OCI-LY1 (cell line): Measurements from ENCODE around the gene PDE4D.

ENCODE experiments used
- H2AFZ ChIP-seq: fragments of 200-600 bp; sonication (generic), shearing (Covaris generic); 2 replicates; pipeline ENCODE4 v1.6.0; 2014; ENCODE audit warnings: antibody characterized with exemption, mild to moderate bottlenecking, low read length
- H3F3A ChIP-seq: fragments of 200-600 bp; sonication (generic), shearing (Covaris generic); 2 replicates; pipeline ENCODE4 v1.6.0; 2014; ENCODE audit warnings: mild to moderate bottlenecking, antibody characterized with exemption, low read length, moderate library complexity; ENCODE audit not compliant: insufficient read depth
- H3K27ac ChIP-seq: fragments of 200-600 bp; sonication (generic); 2 replicates; pipeline ENCODE4 v1.5.1; 2014; ENCODE audit warnings: low read length, mixed run types, mild to moderate bottlenecking, low read depth; ENCODE audit not compliant: poor library complexity, severe bottlenecking
- H3K27me3 ChIP-seq: fragments of 200-600 bp; sonication (generic); 2 replicates; pipeline ENCODE4 v1.6.0; 2014; ENCODE audit warnings: antibody characterized with exemption, mild to moderate bottlenecking, low read length, moderate library complexity; ENCODE audit not compliant: insufficient read depth
- H3K36me3 ChIP-seq: fragments of 200-600 bp; sonication (generic); 2 replicates; pipeline ENCODE4 v1.6.1; 2014; ENCODE audit warnings: mild to moderate bottlenecking, antibody characterized with exemption, low read length, moderate library complexity, mixed read lengths; ENCODE audit not compliant: insufficient read depth
- H3K4me1 ChIP-seq: fragments of 200-600 bp; sonication (generic); 2 replicates; pipeline ENCODE4 v1.5.1; 2014; ENCODE audit warnings: mild to moderate bottlenecking, low read length, moderate library complexity; ENCODE audit not compliant: insufficient read depth, severe bottlenecking
- H3K4me2 ChIP-seq: fragments of 200-600 bp; sonication (generic), shearing (Covaris generic); 2 replicates; pipeline ENCODE4 v1.6.1; 2014; ENCODE audit warnings: low read length
- H3K4me3 ChIP-seq: fragments of 200-600 bp; sonication (generic); 2 replicates; pipeline ENCODE4 v1.5.1; 2014; ENCODE audit warnings: low read length, low read depth, mild to moderate bottlenecking, mixed read lengths; ENCODE audit not compliant: poor library complexity, severe bottlenecking
- H3K79me2 ChIP-seq: fragments of 200-600 bp; shearing (Covaris generic); 2 replicates; pipeline ENCODE4 v1.6.1; 2016; ENCODE audit warnings: mixed run types, low read length, mixed read lengths; ENCODE audit not compliant: insufficient read depth
- H3K9ac ChIP-seq: fragments of 200-600 bp; sonication (generic), shearing (Covaris generic); 2 replicates; pipeline ENCODE4 v1.6.1; 2014; ENCODE audit warnings: mild to moderate bottlenecking, low read length, mixed read lengths
- H3K9me2 ChIP-seq: fragments of 200-600 bp; sonication (generic), shearing (Covaris generic); 2 replicates; pipeline ENCODE4 v1.6.1; 2014; ENCODE audit warnings: low read depth, mild to moderate bottlenecking, low read length, mixed read lengths
- H3K9me3 ChIP-seq: fragments of 200-600 bp; shearing (Covaris generic); 2 replicates; pipeline ENCODE4 v1.6.1; 2014; ENCODE audit warnings: low read length, mixed read lengths
- H4K20me1 ChIP-seq: fragments of 200-600 bp; sonication (generic), shearing (Covaris generic); 2 replicates; pipeline ENCODE4 v1.6.0; 2016; ENCODE audit warnings: mild to moderate bottlenecking, low read length; ENCODE audit not compliant: insufficient read depth
- CTCF ChIP-seq: fragments of 200-600 bp; sonication (generic), shearing (Covaris generic); IDR thresholded peaks from 2 replicates; pipeline ENCODE4 v1.5.1; 2017; ENCODE audit warnings: mild to moderate bottlenecking, antibody characterized with exemption, low read length, moderate library complexity, mixed read lengths
- EZH2 ChIP-seq: fragments of 200-600 bp; sonication (generic), shearing (Covaris generic); IDR thresholded peaks from 2 replicates; pipeline ENCODE4 v1.8.0; 2017; ENCODE audit warnings: borderline replicate concordance, mixed run types, mild to moderate bottlenecking, antibody characterized with exemption, low read length, moderate library complexity, mixed read lengths

PDE4D gene

GRCh38 chr5:59356813-59357380, 536.6 kb downstream of the PDE4D start:
- no peaks in the 10 kb centered on the region for H3K27me3 ChIP-seq
- no peaks in the 10 kb centered on the region for H3F3A ChIP-seq
- H3K9ac ChIP-seq: no peak overlapping the region
- no peaks in the 10 kb centered on the region for H3K9me3 ChIP-seq
- H3K4me3 ChIP-seq: no peak overlapping the region
- TF ChIP-seq CTCF (no peak), EZH2 (no peak)
- no peak overlapping the region for H3K4me2 ChIP-seq
- no peaks in the 10 kb centered on the region for H3K4me1 ChIP-seq
- H4K20me1 ChIP-seq: no peaks in the 10 kb centered on the region
- H3K36me3 ChIP-seq: no peaks in the 10 kb centered on the region
- no peaks in the 10 kb centered on the region for H3K79me2 ChIP-seq
- no peak overlapping the region for H2AFZ ChIP-seq
- no peak overlapping the region for H3K27ac ChIP-seq
- H3K9me2 ChIP-seq: no peaks in the 10 kb centered on the region

GRCh38 chr5:59354811-59355210, 538.7 kb downstream of the PDE4D start:
- no peaks in the 10 kb centered on the region for H3K9me3 ChIP-seq
- TF ChIP-seq EZH2: no peak
- no peak for TF ChIP-seq CTCF
- no peak overlapping the region for H3K27ac ChIP-seq
- H3K79me2 ChIP-seq: no peaks in the 10 kb centered on the region
- H3K9me2 ChIP-seq: no peaks in the 10 kb centered on the region
- H3K36me3 ChIP-seq: no peaks in the 10 kb centered on the region
- H2AFZ ChIP-seq: no peak overlapping the region
- H3F3A ChIP-seq: no peaks in the 10 kb centered on the region
- H4K20me1 ChIP-seq: no peaks in the 10 kb centered on the region
- no peak overlapping the region for H3K9ac ChIP-seq
- H3K27me3 ChIP-seq: no peaks in the 10 kb centered on the region
- H3K4me2 ChIP-seq: no peak overlapping the region
- H3K4me1 ChIP-seq: no peaks in the 10 kb centered on the region
- H3K4me3 ChIP-seq: no peak overlapping the region

- no peaks in the 10 kb centered on the region for H3K9me3 ChIP-seq
- H3K4me2 ChIP-seq: no peak overlapping the region
- no peaks in the 10 kb centered on the region for H3K79me2 ChIP-seq
- no peaks in the 10 kb centered on the region for H3K9me2 ChIP-seq
- no peaks in the 10 kb centered on the region for H3K27me3 ChIP-seq
- H3K4me1 ChIP-seq: no peaks in the 10 kb centered on the region
- H3K9ac ChIP-seq: no peak overlapping the region
- no peaks in the 10 kb centered on the region for H4K20me1 ChIP-seq
- H3K4me3 ChIP-seq: no peak overlapping the region
- no peaks in the 10 kb centered on the region for H3K36me3 ChIP-seq
- no peaks in the 10 kb centered on the region for H3F3A ChIP-seq
- TF ChIP-seq CTCF (no peak), EZH2 (no peak)
- no peak overlapping the region for H2AFZ ChIP-seq
- no peak overlapping the region for H3K27ac ChIP-seq
Measured at GRCh38 chr5:59354274-59354673, 539.3 kb downstream of the PDE4D start.
